ENCODE measurements around the gene MIS18BP1. TPM values are rescaled to one million over a fixed set of nuclear protein-coding genes. Genes with fewer than 3 reads are reported as not detected.

MIS18BP1 gene
- total and polyA plus RNA-seq, 2 of the 4 experiments (the other 2 are of a cell fraction) = 10.6 to 18.6 TPM

DNA sequence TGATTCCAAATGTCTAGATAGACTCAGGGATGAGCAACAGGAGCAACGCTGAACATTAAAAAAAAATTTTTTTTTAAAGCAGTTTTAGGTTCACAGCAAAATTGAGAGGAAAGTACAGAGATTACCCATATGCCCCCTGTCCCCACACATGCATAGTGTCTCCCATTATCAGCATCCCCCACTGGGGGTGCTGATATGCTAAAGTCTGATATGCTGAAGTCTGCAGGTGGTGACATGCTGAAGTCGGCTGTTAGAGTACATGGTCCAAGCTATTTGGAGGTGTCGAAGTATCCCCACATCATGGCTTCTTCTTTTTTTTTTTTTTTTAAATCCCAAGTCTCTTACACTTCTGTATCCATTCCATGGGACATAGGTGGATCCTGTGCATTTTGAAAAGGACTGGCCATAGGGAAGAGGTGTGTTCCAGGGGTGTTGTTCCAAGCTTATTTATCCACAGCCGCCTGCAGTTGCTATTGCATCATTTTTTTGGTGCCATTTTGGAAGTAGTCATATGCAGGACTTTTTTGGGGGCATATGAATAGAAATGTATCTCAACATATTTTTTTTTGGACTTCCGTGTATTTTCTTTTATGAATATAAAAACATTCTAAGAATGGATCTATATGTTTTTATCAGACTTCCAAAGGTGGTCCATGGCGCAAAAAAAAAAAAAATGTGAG lies 19.0 kb upstream of the MIS18BP1 start:
- ChIA-PET POLR2A (ENCODE audit: unreplicated experiment) (no interaction called here), CTCF (interaction anchor here (0.6 kb wide), 2 partner anchors 13 to 323 kb away, joined by 3 to 4 read pairs; no protein-coding TSS in a partner anchor)
- DNase-seq (no peak), ATAC-seq (ENCODE audit: low read depth) (no peak)
- no peak overlapping the region for H3K4ac ChIP-seq (ENCODE audit: low read depth, low read length)
- no peak overlapping the region for H4K8ac ChIP-seq (ENCODE audit: low read depth in 2 of 2, low read length in 2 of 2)
- no peak overlapping the region for H2AK5ac ChIP-seq (ENCODE audit: low read depth, low read length)
- no peak overlapping the region for H2BK20ac ChIP-seq (ENCODE audit: low read depth, low read length)
- no peak overlapping the region for H4K5ac ChIP-seq (ENCODE audit: low read depth, low read length)
- no peak overlapping the region for H2BK5ac ChIP-seq (ENCODE audit: low read depth, low read length, poor library complexity, severe bottlenecking)
- H3K4me3 ChIP-seq (ENCODE audit: insufficient read depth, low read depth, low read length) = no peak overlapping the region
- no peak overlapping the region for H2BK15ac ChIP-seq (ENCODE audit: low read depth, low read length)
- no peak overlapping the region for H3K27ac ChIP-seq (ENCODE audit: insufficient read depth, low read length)
- no peaks in the 10 kb centered on the region for H3K9me3 ChIP-seq (ENCODE audit: control insufficient read depth, insufficient read depth, low read length)
- no peak overlapping the region for H3K14ac ChIP-seq (replicated peaks; ENCODE audit: low read depth, low read length)
- no CpG with 5 or more reads among the region's 6 CpGs for WGBS, 2 experiments (ENCODE audit: extremely low coverage in 2 of 2, insufficient read length in 1 of 2)
- TF ChIP-seq CEBPB (IDR thresholded peaks at IDR 0.05; ENCODE audit: low read depth, low read length) = 0 out of 2 replicates have a peak, but pooled peaks have one; percentile 27
- TF ChIP-seq MAZ (IDR thresholded peaks at IDR 0.05; ENCODE audit: borderline replicate concordance, low read depth, low read length) = no peak
- TF ChIP-seq POLR2A (IDR thresholded peaks at IDR 0.05; ENCODE audit: low read depth, low read length) = no peak
- TF ChIP-seq MXI1 (IDR thresholded peaks at IDR 0.05; ENCODE audit: borderline replicate concordance, low read depth, low read length) = no peak
- TF ChIP-seq, protein P1, sequence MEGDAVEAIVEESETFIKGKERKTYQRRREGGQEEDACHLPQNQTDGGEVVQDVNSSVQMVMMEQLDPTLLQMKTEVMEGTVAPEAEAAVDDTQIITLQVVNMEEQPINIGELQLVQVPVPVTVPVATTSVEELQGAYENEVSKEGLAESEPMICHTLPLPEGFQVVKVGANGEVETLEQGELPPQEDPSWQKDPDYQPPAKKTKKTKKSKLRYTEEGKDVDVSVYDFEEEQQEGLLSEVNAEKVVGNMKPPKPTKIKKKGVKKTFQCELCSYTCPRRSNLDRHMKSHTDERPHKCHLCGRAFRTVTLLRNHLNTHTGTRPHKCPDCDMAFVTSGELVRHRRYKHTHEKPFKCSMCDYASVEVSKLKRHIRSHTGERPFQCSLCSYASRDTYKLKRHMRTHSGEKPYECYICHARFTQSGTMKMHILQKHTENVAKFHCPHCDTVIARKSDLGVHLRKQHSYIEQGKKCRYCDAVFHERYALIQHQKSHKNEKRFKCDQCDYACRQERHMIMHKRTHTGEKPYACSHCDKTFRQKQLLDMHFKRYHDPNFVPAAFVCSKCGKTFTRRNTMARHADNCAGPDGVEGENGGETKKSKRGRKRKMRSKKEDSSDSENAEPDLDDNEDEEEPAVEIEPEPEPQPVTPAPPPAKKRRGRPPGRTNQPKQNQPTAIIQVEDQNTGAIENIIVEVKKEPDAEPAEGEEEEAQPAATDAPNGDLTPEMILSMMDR (conservative IDR thresholded peaks at IDR 0.05; ENCODE audit: low read depth, low read length) = no peak
- no peak for TF ChIP-seq RAD21 (IDR thresholded peaks at IDR 0.05; ENCODE audit: low read length)
- H2BK120ac ChIP-seq (ENCODE audit: low read depth, low read length) = no peak overlapping the region
- dilution Hi-C loops (cut with HindIII; ENCODE audit: low sequenced_read_pairs, unreplicated experiment) (no loop called here), in situ Hi-C loops (cut with MboI; ENCODE audit: low sequenced_read_pairs) (no loop called here), intact Hi-C loops (cut with micrococcal nuclease) (no loop called here)
- H2AFZ ChIP-seq (replicated peaks; ENCODE audit: low read length, poor library complexity) = no peak overlapping the region
- H3K9ac ChIP-seq (ENCODE audit: low read depth, low read length) = no peak overlapping the region
- H3K56ac ChIP-seq (ENCODE audit: extremely low read depth, insufficient read depth, low read length) = no peak overlapping the region
- H3K18ac ChIP-seq (ENCODE audit: low read depth, low read length) = no peak overlapping the region
- no peak overlapping the region for H3K23ac ChIP-seq (ENCODE audit: low read depth, low read length)
- H4K20me1 ChIP-seq (ENCODE audit: insufficient read depth, low read length) = no peaks in the 10 kb centered on the region
- BruUV-seq (replicated peaks) = no TSS peak
- H3K9me1 ChIP-seq (ENCODE audit: insufficient read depth, low read length) = no peaks in the 10 kb centered on the region
- H3K79me1 ChIP-seq (ENCODE audit: low read depth in 1 of 2, low read length in 2 of 2) = no peaks in the 10 kb centered on the region
- H3K27me3 ChIP-seq (ENCODE audit: control insufficient read depth, insufficient read depth, low read length) = peaks cover 2% of the 10 kb centered on the region; the same call in 1 of the 2 replicates
- no peaks in the 10 kb centered on the region for H3K4me1 ChIP-seq (ENCODE audit: control insufficient read depth, insufficient read depth, low read length)
- H2AK9ac ChIP-seq (replicated peaks; ENCODE audit: low read depth, low read length, poor library complexity) = no peak overlapping the region
- H4K91ac ChIP-seq (ENCODE audit: insufficient read depth, low read depth, low read length) = no peak overlapping the region
- no peak overlapping the region for H3K4me2 ChIP-seq (ENCODE audit: low read depth, low read length)
- H3K36me3 ChIP-seq (ENCODE audit: control insufficient read depth, insufficient read depth, low read length) = no peaks in the 10 kb centered on the region
